Loucy (cell line): Measurements from ENCODE around the gene CAV3.

Source experiments
- H2AFZ ChIP-seq: fragments of 200-600 bp; sonication (generic); 2 replicates; pipeline ENCODE4 v1.6.0; 2016; ENCODE audit warnings: antibody characterized with exemption, mild to moderate bottlenecking, low read length, moderate library complexity
- H3F3A ChIP-seq: fragments of 200-600 bp; 2 replicates; pipeline ENCODE4 v1.6.0; 2016; ENCODE audit warnings: antibody characterized with exemption, low read depth, mild to moderate bottlenecking
- H3K27me3 ChIP-seq: fragments of 200-600 bp; sonication (generic); 2 replicates; pipeline ENCODE4 v1.6.1; 2014; ENCODE audit warnings: low read length, mild to moderate bottlenecking; ENCODE audit not compliant: insufficient read depth, poor library complexity, severe bottlenecking
- H3K36me3 ChIP-seq: fragments of 200-600 bp; sonication (generic); 2 replicates; pipeline ENCODE4 v1.6.1; 2016; ENCODE audit warnings: low read length; ENCODE audit not compliant: insufficient read depth
- H3K4me1 ChIP-seq: fragments of 200-600 bp; sonication (generic); 2 replicates; pipeline ENCODE4 v1.5.1; 2014; ENCODE audit warnings: low read length, mild to moderate bottlenecking; ENCODE audit not compliant: insufficient read depth, poor library complexity, severe bottlenecking
- H3K4me2 ChIP-seq: fragments of 200-600 bp; sonication (generic); 2 replicates; pipeline ENCODE4 v1.6.0; 2014; ENCODE audit warnings: antibody characterized with exemption, low read length, low read depth, mild to moderate bottlenecking; ENCODE audit not compliant: poor library complexity, severe bottlenecking
- H3K4me3 ChIP-seq: fragments of 200-600 bp; sonication (generic); 2 replicates; pipeline ENCODE4 v1.5.1; 2014; ENCODE audit warnings: low read length, mild to moderate bottlenecking, mixed read lengths; ENCODE audit not compliant: poor library complexity, severe bottlenecking
- H3K79me2 ChIP-seq: fragments of 200-600 bp; sonication (generic); 2 replicates; pipeline ENCODE4 v1.6.1; 2014; ENCODE audit warnings: low read length; ENCODE audit not compliant: insufficient read depth
- H3K9ac ChIP-seq: fragments of 200-600 bp; sonication (generic); 2 replicates; pipeline ENCODE4 v1.6.0; 2014; ENCODE audit warnings: mild to moderate bottlenecking, low read depth, low read length, moderate library complexity; ENCODE audit not compliant: poor library complexity, severe bottlenecking
- H3K9me2 ChIP-seq: fragments of 200-600 bp; sonication (generic); replicated peaks from 2 replicates; pipeline ENCODE4 v1.6.1; 2016; ENCODE audit warnings: low read depth, low read length, mixed read lengths
- H3K9me3 ChIP-seq: fragments of 200-600 bp; sonication (generic); 2 replicates; pipeline ENCODE4 v1.6.1; 2014; ENCODE audit warnings: mild to moderate bottlenecking, antibody characterized with exemption, low read length, low read depth; ENCODE audit not compliant: insufficient read depth
- H4K20me1 ChIP-seq: fragments of 200-600 bp; sonication (generic); 2 replicates; pipeline ENCODE4 v1.6.0; 2014; ENCODE audit warnings: antibody characterized with exemption, low read length, mild to moderate bottlenecking; ENCODE audit not compliant: insufficient read depth, poor library complexity, severe bottlenecking
- EZH2phosphoT487 ChIP-seq: fragments of 200-600 bp; IDR thresholded peaks from 2 replicates; pipeline ENCODE4 v1.6.1; 2018; ENCODE audit warnings: antibody characterized with exemption, mild to moderate bottlenecking, moderate library complexity, borderline replicate concordance
- TF ChIP-seq, protein P1 (sequence below): fragments of 200-600 bp; sonication (generic); conservative IDR thresholded peaks from 2 replicates; pipeline ENCODE4 v1.5.1; 2014; ENCODE audit warnings: mild to moderate bottlenecking, antibody characterized with exemption, low read length

Gene CAV3

DNA sequence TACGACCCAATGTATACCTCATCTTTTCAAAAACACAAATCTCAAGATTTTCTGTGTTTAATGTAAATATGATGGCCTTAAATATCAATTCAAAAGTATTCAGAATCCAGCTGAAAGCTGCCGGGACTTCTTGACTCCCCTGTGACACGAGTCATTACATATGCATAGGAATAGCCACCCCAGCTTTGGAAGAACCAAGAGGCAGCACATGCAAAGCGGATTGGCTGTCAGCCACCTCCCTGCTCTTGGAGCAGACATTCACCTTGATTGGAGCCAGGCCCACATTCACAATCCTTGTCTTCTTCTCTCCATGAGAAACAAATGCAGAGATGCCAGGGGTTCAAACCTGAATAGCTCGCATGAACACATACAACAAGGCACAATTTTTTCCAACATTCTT is 10.8 kb upstream of the CAV3 start:
- Histone ChIP-seq H3K9me2 (no peaks in the 10 kb centered on the region), H3K4me3 (no peak overlapping the region), H3K27me3 (no peaks in the 10 kb centered on the region), H3K36me3 (no peaks in the 10 kb centered on the region), H4K20me1 (no peaks in the 10 kb centered on the region), H3K79me2 (no peaks in the 10 kb centered on the region), H3F3A (no peaks in the 10 kb centered on the region), H3K4me1 (no peaks in the 10 kb centered on the region), H3K9ac (no peak overlapping the region), H2AFZ (no peak overlapping the region), H3K9me3 (no peaks in the 10 kb centered on the region), H3K4me2 (no peak overlapping the region)
- no peak for TF ChIP-seq EZH2phosphoT487
- TF ChIP-seq, protein P1, sequence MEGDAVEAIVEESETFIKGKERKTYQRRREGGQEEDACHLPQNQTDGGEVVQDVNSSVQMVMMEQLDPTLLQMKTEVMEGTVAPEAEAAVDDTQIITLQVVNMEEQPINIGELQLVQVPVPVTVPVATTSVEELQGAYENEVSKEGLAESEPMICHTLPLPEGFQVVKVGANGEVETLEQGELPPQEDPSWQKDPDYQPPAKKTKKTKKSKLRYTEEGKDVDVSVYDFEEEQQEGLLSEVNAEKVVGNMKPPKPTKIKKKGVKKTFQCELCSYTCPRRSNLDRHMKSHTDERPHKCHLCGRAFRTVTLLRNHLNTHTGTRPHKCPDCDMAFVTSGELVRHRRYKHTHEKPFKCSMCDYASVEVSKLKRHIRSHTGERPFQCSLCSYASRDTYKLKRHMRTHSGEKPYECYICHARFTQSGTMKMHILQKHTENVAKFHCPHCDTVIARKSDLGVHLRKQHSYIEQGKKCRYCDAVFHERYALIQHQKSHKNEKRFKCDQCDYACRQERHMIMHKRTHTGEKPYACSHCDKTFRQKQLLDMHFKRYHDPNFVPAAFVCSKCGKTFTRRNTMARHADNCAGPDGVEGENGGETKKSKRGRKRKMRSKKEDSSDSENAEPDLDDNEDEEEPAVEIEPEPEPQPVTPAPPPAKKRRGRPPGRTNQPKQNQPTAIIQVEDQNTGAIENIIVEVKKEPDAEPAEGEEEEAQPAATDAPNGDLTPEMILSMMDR = no peak

DNA sequence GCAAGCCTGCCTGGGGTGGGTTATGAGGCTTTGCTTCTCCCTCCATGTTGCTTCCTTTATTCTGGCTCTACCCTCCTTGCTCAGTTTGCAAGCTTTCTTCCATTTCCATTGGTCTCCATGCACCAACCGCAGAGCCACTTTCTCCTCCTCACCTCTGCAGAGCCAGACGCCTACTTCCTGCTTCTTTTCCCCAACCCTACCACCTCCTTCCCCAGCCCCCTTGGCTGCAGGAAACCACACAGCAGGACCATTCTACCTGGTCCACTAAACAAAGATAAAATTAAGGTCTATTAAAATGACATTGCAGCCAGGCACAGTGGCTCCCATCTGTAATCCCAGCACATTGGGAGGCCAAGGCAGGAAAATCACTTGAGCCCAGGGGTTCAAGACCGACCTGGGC is 10.0 kb upstream of the CAV3 start:
- H3K9me2 ChIP-seq = no peaks in the 10 kb centered on the region
- no peaks in the 10 kb centered on the region for H3K27me3 ChIP-seq
- H3K79me2 ChIP-seq = no peaks in the 10 kb centered on the region
- no peaks in the 10 kb centered on the region for H3K36me3 ChIP-seq
- H3K9me3 ChIP-seq = no peaks in the 10 kb centered on the region
- TF ChIP-seq EZH2phosphoT487 = no peak
- TF ChIP-seq, protein P1 = no peak
- no peak overlapping the region for H3K4me2 ChIP-seq
- H3K4me3 ChIP-seq = no peak overlapping the region
- H3F3A ChIP-seq = no peaks in the 10 kb centered on the region
- no peaks in the 10 kb centered on the region for H4K20me1 ChIP-seq
- H3K4me1 ChIP-seq = no peaks in the 10 kb centered on the region
- no peak overlapping the region for H2AFZ ChIP-seq
- H3K9ac ChIP-seq = no peak overlapping the region

DNA sequence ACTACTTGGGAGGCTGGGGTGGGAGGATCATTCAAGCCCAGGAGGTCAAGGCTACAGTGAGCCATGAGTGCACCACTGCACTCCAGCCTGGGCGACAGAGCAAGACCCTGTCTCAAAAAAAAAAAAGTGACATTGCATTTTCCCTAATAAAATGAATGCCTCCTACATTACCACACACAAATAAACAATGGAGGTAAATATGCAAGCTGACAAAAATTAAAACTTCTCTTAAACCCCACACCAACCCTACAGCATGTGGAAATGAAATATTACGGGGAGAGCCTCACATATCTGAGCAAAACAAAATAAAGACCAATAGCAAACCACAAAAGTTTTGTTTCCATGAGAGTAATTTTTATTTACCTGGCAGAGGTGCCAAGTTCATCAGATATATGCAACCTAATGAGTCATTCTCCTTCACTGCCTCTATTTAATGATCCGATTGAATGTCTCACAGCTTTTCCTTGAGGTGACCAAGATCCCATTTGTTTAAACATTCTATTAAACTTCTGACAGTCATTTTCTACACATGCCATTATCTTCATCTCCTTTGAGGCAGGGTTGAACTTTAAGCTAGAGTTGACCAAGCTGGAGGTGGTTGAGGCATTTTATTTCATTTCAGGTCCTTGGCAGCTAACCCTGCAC is 9.4 kb upstream of the CAV3 start:
- Histone ChIP-seq H3K4me3 (no peak overlapping the region), H2AFZ (no peak overlapping the region), H3K9me3 (no peaks in the 10 kb centered on the region), H3K36me3 (no peaks in the 10 kb centered on the region), H3K27me3 (no peaks in the 10 kb centered on the region), H3F3A (no peaks in the 10 kb centered on the region), H3K9me2 (no peaks in the 10 kb centered on the region), H3K79me2 (no peaks in the 10 kb centered on the region), H3K4me1 (no peaks in the 10 kb centered on the region), H3K9ac (no peak overlapping the region), H4K20me1 (no peaks in the 10 kb centered on the region), H3K4me2 (no peak overlapping the region)
- no peak for TF ChIP-seq EZH2phosphoT487
